HG03378 (cell line): ENCODE measurements around the gene AGPAT3.

Experiments used
- ATAC-seq: cut with Tn5 transposase; IDR thresholded peaks from one replicate; pipeline ENCODE4 v1.9.1; 2021; ENCODE audit warnings: mild to moderate bottlenecking, moderate library complexity; ENCODE audit not compliant: unreplicated experiment

The AGPAT3 gene

GRCh38 chr21:43971201-43971991 lies 106.4 kb downstream of the AGPAT3 start:
- ATAC-seq: no peak

- ATAC-seq: no peak
These were observed 106.9 kb downstream of the AGPAT3 start for GRCh38 chr21:43971992-43972255.

- ATAC-seq: no peak
These were observed 108.0 kb downstream of the AGPAT3 start for GRCh38 chr21:43972850-43973633.

- ATAC-seq: no peak
These were observed 108.6 kb downstream of the AGPAT3 start for GRCh38 chr21:43973634-43973955.

GRCh38 chr21:43974791-43975468 lies 109.9 kb downstream of the AGPAT3 start:
- ATAC-seq: no peak

GRCh38 chr21:43975469-43976098 lies 110.6 kb downstream of the AGPAT3 start:
- no peak for ATAC-seq

- ATAC-seq: no peak
These were observed 111.6 kb downstream of the AGPAT3 start for GRCh38 chr21:43976661-43977060.

GRCh38 chr21:43978060-43978459 lies 113.0 kb downstream of the AGPAT3 start:
- ATAC-seq: no peak

- no peak for ATAC-seq
These were observed 114.6 kb downstream of the AGPAT3 start for GRCh38 chr21:43979654-43980053.

- ATAC-seq: no peak
These were observed 116.3 kb downstream of the AGPAT3 start for GRCh38 chr21:43981151-43981870.

GRCh38 chr21:43981871-43982210 lies 116.8 kb downstream of the AGPAT3 start:
- ATAC-seq: no peak

- no peak for ATAC-seq
These were observed 117.6 kb downstream of the AGPAT3 start for GRCh38 chr21:43982489-43983078.

- ATAC-seq: no peak
These were observed 118.4 kb downstream of the AGPAT3 start for GRCh38 chr21:43983390-43983789.

- no peak for ATAC-seq
These were observed 118.9 kb downstream of the AGPAT3 start for GRCh38 chr21:43983860-43984420.

GRCh38 chr21:43984905-43985689 lies 120.1 kb downstream of the AGPAT3 start:
- no peak for ATAC-seq

- no peak for ATAC-seq
These were observed 120.7 kb downstream of the AGPAT3 start for GRCh38 chr21:43985690-43986251.

- ATAC-seq: no peak
These were observed 121.8 kb downstream of the AGPAT3 start for GRCh38 chr21:43986544-43987451.

GRCh38 chr21:43987509-43987908 lies 122.5 kb downstream of the AGPAT3 start:
- no peak for ATAC-seq
